Hepatic stellate cell (primary cell): ENCODE data around the gene PCDHGA1.
A peak's percentile ranks its signal among the peaks of the same experiment; 100 is the strongest.

Source experiments
- DNase-seq: peaks from one replicate; pipeline ENCODE4 v3.0.0; 2011; ENCODE audit warnings: low spot score

Gene PCDHGA1

GRCh38 chr5:141514330-141515133 is 184.2 kb downstream of the PCDHGA1 start:
- no peak for DNase-seq

GRCh38 chr5:141515141-141515540 is 184.8 kb downstream of the PCDHGA1 start:
- no peak for DNase-seq

- DNase-seq = no peak
Measured at GRCh38 chr5:141515946-141516671, 185.8 kb downstream of the PCDHGA1 start.

- no peak for DNase-seq
Measured at GRCh38 chr5:141516672-141517025, 186.3 kb downstream of the PCDHGA1 start.

- DNase-seq = no peak
Measured at GRCh38 chr5:141517312-141517711, 187.0 kb downstream of the PCDHGA1 start.

- DNase-seq = peak; percentile 70
Measured at GRCh38 chr5:141517880-141518617, 187.7 kb downstream of the PCDHGA1 start.

GRCh38 chr5:141518618-141519015 is 188.3 kb downstream of the PCDHGA1 start:
- DNase-seq = no peak

GRCh38 chr5:141519605-141520565 is 189.6 kb downstream of the PCDHGA1 start:
- no peak for DNase-seq

- DNase-seq = peak; percentile 80
Measured at GRCh38 chr5:141521244-141521781, 191.0 kb downstream of the PCDHGA1 start.

- DNase-seq = no peak
Measured at GRCh38 chr5:141522301-141522700, 192.0 kb downstream of the PCDHGA1 start.

- DNase-seq = no peak
Measured at GRCh38 chr5:141523991-141524390, 193.7 kb downstream of the PCDHGA1 start.

GRCh38 chr5:141524604-141525597 is 194.6 kb downstream of the PCDHGA1 start:
- DNase-seq = peak; percentile 81

- DNase-seq = no peak
Measured at GRCh38 chr5:141525653-141526052, 195.3 kb downstream of the PCDHGA1 start.

GRCh38 chr5:141527426-141527825 is 197.1 kb downstream of the PCDHGA1 start:
- no peak for DNase-seq

- DNase-seq = no peak
Measured at GRCh38 chr5:141528291-141528984, 198.1 kb downstream of the PCDHGA1 start.

GRCh38 chr5:141529002-141529401 is 198.7 kb downstream of the PCDHGA1 start:
- no peak for DNase-seq

GRCh38 chr5:141529873-141530272 is 199.6 kb downstream of the PCDHGA1 start:
- no peak for DNase-seq

GRCh38 chr5:141532726-141533125 is 202.4 kb downstream of the PCDHGA1 start:
- no peak for DNase-seq

GRCh38 chr5:141533897-141534296 is 203.6 kb downstream of the PCDHGA1 start:
- DNase-seq = no peak
